Measurements from ENCODE around the gene PYGL. TPM values are rescaled to one million over a fixed set of nuclear protein-coding genes. Genes with fewer than 3 reads are reported as not detected.
A peak's percentile ranks its signal among the peaks of the same experiment; 100 is the strongest.

PYGL gene
- 71.1 and 94.2 TPM in 2 replicates for total RNA-seq

DNA sequence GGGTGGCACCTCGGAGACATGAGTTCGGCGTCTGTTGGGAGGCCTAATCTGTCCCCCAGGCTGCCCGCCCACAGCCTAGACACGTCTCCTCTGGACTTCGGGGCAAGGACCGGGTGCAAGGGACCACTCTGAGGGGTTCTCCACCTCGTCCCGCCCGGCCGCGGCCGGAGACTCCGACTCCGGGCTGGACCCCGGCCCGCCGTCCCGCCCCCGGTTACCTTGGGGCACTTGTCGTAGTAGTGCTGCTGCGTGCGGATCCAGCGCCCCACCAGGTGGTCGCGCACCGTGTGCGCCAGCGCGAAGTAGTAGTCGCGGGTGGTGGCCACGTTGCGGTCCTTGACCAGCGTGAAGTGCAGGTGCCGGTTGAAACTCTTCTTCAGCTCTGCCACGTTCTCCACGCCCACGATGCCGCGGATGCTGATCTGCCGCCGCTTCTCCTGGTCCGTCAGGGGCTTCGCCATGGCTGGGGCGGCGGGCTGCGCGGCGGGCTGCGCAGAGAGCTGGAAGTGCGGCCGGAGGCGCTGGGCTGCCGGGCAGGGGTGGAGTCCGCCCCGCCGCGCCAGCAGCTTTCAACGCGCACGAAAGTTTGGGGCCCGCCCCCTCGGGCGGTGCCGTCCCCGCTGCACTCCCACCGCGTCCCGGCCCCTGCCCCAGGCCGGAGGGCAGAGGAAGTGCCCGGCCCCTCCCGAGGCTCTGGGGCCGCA is at the start of gene PYGL:
Gene PYGL (minus strand): TSS at position 541 of the 704 bp plus-strand sequence. CDS start 80 bp downstream, at position 461.
- FAIRE-seq (no peak), DNase-seq (ENCODE audit: low read depth) (peak; percentile 54)
- peak within 1 kb of the TSS; percentile 98 for H3K4me3 ChIP-seq (ENCODE audit: low read depth, low read length)
- no peaks in the 10 kb centered on the region for H3K27me3 ChIP-seq (ENCODE audit: control insufficient read depth, insufficient read depth, low read length)
- TF ChIP-seq, protein P1, sequence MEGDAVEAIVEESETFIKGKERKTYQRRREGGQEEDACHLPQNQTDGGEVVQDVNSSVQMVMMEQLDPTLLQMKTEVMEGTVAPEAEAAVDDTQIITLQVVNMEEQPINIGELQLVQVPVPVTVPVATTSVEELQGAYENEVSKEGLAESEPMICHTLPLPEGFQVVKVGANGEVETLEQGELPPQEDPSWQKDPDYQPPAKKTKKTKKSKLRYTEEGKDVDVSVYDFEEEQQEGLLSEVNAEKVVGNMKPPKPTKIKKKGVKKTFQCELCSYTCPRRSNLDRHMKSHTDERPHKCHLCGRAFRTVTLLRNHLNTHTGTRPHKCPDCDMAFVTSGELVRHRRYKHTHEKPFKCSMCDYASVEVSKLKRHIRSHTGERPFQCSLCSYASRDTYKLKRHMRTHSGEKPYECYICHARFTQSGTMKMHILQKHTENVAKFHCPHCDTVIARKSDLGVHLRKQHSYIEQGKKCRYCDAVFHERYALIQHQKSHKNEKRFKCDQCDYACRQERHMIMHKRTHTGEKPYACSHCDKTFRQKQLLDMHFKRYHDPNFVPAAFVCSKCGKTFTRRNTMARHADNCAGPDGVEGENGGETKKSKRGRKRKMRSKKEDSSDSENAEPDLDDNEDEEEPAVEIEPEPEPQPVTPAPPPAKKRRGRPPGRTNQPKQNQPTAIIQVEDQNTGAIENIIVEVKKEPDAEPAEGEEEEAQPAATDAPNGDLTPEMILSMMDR (IDR thresholded peaks at IDR 0.05; ENCODE audit: insufficient read depth, low read length, severe bottlenecking): no peak
- H3K36me3 ChIP-seq (ENCODE audit: control insufficient read depth, insufficient read depth, low read length): peaks cover 4% of the 10 kb centered on the region

DNA sequence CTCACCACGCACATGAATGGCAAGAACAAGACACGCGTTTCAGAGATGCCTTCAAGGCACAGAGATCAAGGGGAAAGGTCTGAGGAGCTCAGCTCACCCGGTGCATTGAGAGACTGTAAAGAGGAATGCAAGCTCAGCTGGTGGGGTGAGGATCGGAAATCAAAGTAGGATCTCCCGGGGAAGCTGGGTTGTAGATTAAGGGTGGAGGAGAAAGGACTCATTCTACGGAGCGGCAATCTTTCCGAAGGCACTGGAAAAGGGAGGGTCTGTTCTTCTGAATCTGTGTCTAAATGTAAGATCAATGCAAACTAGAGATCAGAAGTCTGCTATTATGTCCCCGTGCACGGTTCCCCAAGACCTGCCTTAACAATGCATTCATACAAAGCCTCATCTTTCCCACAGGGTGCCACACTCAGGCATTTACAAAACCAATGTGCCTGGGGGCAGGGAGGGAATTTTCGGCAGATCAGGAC is 41.6 kb upstream of the PYGL start:
- TF ChIP-seq, protein P1 (IDR thresholded peaks at IDR 0.05; ENCODE audit: insufficient read depth, low read length, severe bottlenecking): no peak
- DNase-seq (ENCODE audit: low read depth) (no peak), FAIRE-seq (no peak)
- Histone ChIP-seq H3K27me3 (ENCODE audit: control insufficient read depth, insufficient read depth, low read length) (peaks cover 3% of the 10 kb centered on the region), H3K4me3 (ENCODE audit: low read depth, low read length) (no peak overlapping the region), H3K36me3 (ENCODE audit: control insufficient read depth, insufficient read depth, low read length) (no peaks in the 10 kb centered on the region)

DNA sequence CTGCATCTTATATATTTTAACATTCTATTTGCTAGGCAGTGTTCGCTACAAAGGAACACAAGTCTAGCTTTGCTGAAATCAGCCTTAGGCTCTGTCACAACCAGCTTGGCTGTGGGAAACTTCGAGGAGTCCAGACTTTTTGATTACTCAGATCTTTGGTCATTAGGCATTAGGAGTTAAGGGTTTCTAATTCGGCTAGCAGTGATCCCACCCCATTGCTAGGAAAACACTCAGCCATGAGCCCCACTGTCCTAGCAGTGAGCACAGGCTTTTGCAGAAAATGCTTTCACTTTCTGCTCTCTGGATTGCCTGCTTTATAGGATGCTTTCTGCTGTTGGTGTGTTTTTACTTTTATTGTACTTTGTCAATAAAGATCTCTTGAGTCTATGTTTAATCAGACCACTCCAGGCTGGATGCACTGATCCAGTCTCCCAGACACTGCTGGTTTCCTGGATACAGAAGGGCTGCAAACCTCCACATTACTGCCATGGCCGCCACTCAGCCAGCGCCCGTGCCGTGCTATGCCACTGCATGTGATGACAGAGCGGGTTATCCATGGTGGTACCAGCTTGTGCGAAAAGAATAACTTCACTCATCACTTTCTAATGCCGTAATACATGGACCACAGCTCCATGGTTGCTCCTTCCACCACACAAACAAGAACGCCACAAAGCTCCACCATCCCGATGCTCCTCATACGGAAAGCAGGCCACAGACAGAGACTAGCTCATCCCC is 41.0 kb upstream of the PYGL start:
- DNase-seq (ENCODE audit: low read depth) (no peak), FAIRE-seq (no peak)

DNA sequence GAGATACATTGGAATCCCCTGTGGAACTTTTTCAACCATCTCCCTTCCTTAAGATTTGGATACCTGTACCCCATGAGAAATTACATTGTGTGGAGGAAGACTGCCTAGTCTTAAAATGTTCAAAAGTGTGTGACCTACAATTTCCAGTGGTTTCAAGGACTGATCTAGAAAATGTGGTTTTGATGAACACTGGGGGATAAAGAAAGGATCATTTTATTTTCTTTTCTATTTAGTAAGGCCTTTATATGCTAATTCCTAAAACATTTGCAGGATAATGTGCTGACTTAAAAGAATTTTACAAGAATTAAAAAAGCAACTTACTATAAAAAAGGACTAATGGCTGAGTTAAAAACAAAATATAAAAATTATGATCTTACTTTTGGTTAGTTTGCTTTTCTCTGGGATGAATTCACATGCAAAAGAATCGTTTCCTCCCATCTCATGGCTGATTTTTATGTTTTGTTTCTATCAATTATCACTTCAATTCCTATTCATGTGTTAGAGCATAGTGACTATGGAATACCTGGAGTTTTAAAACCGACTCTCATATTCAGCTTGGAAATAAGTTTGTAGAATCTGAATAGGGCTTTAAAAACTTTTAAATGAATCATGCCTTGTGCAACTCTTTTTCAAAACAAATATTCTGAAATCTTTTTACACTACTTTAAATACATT is 39.9 kb upstream of the PYGL start:
- Histone ChIP-seq H3K27me3 (ENCODE audit: control insufficient read depth, insufficient read depth, low read length) (peaks cover 7% of the 10 kb centered on the region), H3K4me3 (ENCODE audit: low read depth, low read length) (no peak overlapping the region), H3K36me3 (ENCODE audit: control insufficient read depth, insufficient read depth, low read length) (no peaks in the 10 kb centered on the region)
- FAIRE-seq (no peak), DNase-seq (ENCODE audit: low read depth) (no peak)
- TF ChIP-seq, protein P1 (IDR thresholded peaks at IDR 0.05; ENCODE audit: insufficient read depth, low read length, severe bottlenecking): no peak

More for the DNA sequence above, 41.0 kb upstream of the PYGL start:
- Histone ChIP-seq H3K4me3 (ENCODE audit: low read depth, low read length) (no peak overlapping the region), H3K36me3 (ENCODE audit: control insufficient read depth, insufficient read depth, low read length) (no peaks in the 10 kb centered on the region), H3K27me3 (ENCODE audit: control insufficient read depth, insufficient read depth, low read length) (peaks cover 7% of the 10 kb centered on the region)
- TF ChIP-seq, protein P1 (IDR thresholded peaks at IDR 0.05; ENCODE audit: insufficient read depth, low read length, severe bottlenecking): no peak

DNA sequence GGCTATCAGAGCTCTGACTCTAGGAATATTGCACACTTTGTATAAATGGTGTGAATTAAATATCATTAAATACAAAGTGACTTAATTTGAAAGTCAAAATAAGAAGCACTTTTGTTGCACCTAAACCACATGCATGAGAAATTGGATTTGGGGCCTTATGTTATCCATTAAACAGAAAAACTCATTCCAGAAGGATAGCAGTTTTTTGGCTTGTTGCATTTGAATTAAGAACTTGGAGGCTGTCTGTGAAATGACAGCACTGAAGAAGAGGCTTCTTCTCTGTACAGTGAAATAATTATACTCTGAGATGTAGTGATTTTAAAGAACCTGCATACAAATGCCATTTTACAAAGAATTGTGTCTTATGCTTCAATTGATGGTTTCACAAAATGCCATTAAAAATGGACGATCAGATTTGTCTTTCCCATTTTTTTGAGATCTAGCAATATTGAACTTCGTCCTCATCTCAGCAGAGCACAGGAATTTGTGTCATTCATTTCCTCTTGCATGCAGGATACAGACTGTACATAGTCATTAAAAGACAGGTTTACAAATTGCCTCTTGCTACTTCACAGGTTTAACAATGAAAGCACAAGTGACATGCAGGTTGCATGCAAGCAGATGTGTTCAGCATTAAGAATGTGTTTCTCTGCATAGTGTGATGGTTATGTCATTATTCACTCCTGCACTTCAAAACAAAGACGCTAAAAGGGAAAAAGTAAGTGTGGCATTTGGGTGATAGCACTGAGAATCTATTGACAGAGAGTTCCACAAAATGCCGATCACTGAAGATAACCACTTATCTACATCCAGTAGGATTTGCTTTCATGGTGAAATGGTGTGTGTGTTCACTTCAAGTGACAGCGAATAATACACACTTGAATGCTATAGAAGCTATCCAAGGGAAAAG is 35.9 kb upstream of the PYGL start:
- Histone ChIP-seq H3K4me3 (ENCODE audit: low read depth, low read length) (no peak overlapping the region), H3K27me3 (ENCODE audit: control insufficient read depth, insufficient read depth, low read length) (peaks cover 7% of the 10 kb centered on the region), H3K36me3 (ENCODE audit: control insufficient read depth, insufficient read depth, low read length) (no peaks in the 10 kb centered on the region)
- FAIRE-seq: no peak
- TF ChIP-seq, protein P1 (IDR thresholded peaks at IDR 0.05; ENCODE audit: insufficient read depth, low read length, severe bottlenecking): no peak
- no peak for DNase-seq (ENCODE audit: low read depth)

Measured in bronchial epithelial cell (primary cell).